NOMO-1 treated with dmso at 0.1 percent for 144 hours (cell line): ENCODE results near the gene IGF2BP2.
"Not testable (repeated sequence)": the region's sequence is repeated elsewhere in the genome, so short reads cannot be mapped to it uniquely, and the experiment has no call there.

Experiments used
- DNase-seq: peaks from one replicate; lab custom pipeline; 2025; ENCODE audit not compliant: unreplicated experiment; lab: John Stamatoyannopoulos, UW

The IGF2BP2 gene

GRCh38 chr3:185838417-185838989, 13.7 kb upstream of the IGF2BP2 start:
- DNase-seq, result not testable (repeated sequence)

GRCh38 chr3:185837414-185837813, 12.6 kb upstream of the IGF2BP2 start:
- DNase-seq, result no peak

GRCh38 chr3:185831990-185832389, 7.1 kb upstream of the IGF2BP2 start:
- DNase-seq, result no peak

- no peak for DNase-seq
Observed at GRCh38 chr3:185831195-185831594, 6.4 kb upstream of the IGF2BP2 start.

GRCh38 chr3:185830018-185830797, 5.4 kb upstream of the IGF2BP2 start:
- no peak for DNase-seq

- no peak for DNase-seq
Observed at GRCh38 chr3:185828755-185829154, 3.9 kb upstream of the IGF2BP2 start.

GRCh38 chr3:185827595-185828344, 2.9 kb upstream of the IGF2BP2 start:
- DNase-seq, result no peak

- peak; percentile 48 for DNase-seq
Observed at GRCh38 chr3:185825639-185826481, 1.0 kb upstream of the IGF2BP2 start.

GRCh38 chr3:185824051-185825005, 514 bp downstream of the IGF2BP2 start:
- peak; percentile 39 for DNase-seq

- peak; percentile 49 for DNase-seq
Observed at GRCh38 chr3:185823078-185824044, 1.5 kb downstream of the IGF2BP2 start.

GRCh38 chr3:185822221-185823000, 2.4 kb downstream of the IGF2BP2 start:
- no peak for DNase-seq

GRCh38 chr3:185820973-185821758, 3.7 kb downstream of the IGF2BP2 start:
- peak; percentile 26 for DNase-seq

GRCh38 chr3:185818267-185818875, 6.5 kb downstream of the IGF2BP2 start:
- no peak for DNase-seq

- peak; percentile 78 for DNase-seq
Observed at GRCh38 chr3:185815391-185816282, 9.2 kb downstream of the IGF2BP2 start.

GRCh38 chr3:185813691-185814215, 11.1 kb downstream of the IGF2BP2 start:
- no peak for DNase-seq

- no peak for DNase-seq
Observed at GRCh38 chr3:185813205-185813604, 11.6 kb downstream of the IGF2BP2 start.
